BLaER1 (cell line): Measurements from ENCODE around the gene SLC25A1.

Experiments used
- H3K27ac ChIP-seq: shearing (Covaris generic); formaldehyde crosslinking; 2 replicates; pipeline ENCODE4 v1.8.1; 2022
- H3K27me3 ChIP-seq: shearing (Covaris generic); formaldehyde crosslinking; 2 replicates; pipeline ENCODE4 v1.8.1; 2022
- H3K36me3 ChIP-seq: shearing (Covaris generic); formaldehyde crosslinking; 2 replicates; pipeline ENCODE4 v1.8.1; 2022
- H3K4me1 ChIP-seq: shearing (Covaris generic); formaldehyde crosslinking; 2 replicates; pipeline ENCODE4 v1.8.1; 2022
- H3K4me2 ChIP-seq: shearing (Covaris generic); formaldehyde crosslinking; 2 replicates; pipeline ENCODE4 v1.8.1; 2022
- H3K4me3 ChIP-seq: shearing (Covaris generic); formaldehyde crosslinking; 2 replicates; pipeline ENCODE4 v1.8.1; 2022
- H3K9ac ChIP-seq: shearing (Covaris generic); formaldehyde crosslinking; 2 replicates; pipeline ENCODE4 v1.8.1; 2022
- H3K9me3 ChIP-seq: shearing (Covaris generic); formaldehyde crosslinking; 2 replicates; pipeline ENCODE4 v1.8.1; 2022
- H4K20me1 ChIP-seq: shearing (Covaris generic); formaldehyde crosslinking; 2 replicates; pipeline ENCODE4 v1.8.1; 2022
- Cebpa-rat ChIP-seq: shearing (Covaris generic); IDR thresholded peaks from 2 replicates; pipeline ENCODE4 v1.8.1; 2022

The SLC25A1 gene

DNA sequence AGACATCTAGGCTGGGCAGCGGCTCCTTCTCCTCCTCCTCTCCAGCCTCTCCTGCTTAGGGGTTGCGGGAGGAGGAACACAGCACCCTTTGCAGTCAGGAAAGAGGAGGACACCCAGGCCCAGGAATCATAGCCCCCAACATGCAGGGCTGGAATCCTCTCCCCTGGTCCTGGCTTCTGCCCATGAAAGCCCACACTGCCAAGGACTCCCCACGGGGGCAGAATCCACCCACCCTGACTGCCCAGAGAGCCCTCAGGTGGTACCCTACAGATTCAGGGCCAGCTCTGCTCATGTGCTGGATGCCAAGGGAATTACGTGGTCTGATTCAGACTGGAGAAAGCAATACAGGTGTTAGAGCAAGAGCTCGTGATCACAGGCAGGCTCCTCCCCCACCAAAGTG is 38.6 kb downstream of the SLC25A1 start:
- no peak for TF ChIP-seq Cebpa-rat
- Histone ChIP-seq H4K20me1 (peaks cover 58% of the 10 kb centered on the region), H3K4me2 (no peak overlapping the region), H3K27ac (no peak overlapping the region), H3K36me3 (peaks cover 80% of the 10 kb centered on the region), H3K27me3 (no peaks in the 10 kb centered on the region), H3K9me3 (no peaks in the 10 kb centered on the region), H3K9ac (no peak overlapping the region), H3K4me1 (peaks cover 13% of the 10 kb centered on the region), H3K4me3 (no peak overlapping the region)

DNA sequence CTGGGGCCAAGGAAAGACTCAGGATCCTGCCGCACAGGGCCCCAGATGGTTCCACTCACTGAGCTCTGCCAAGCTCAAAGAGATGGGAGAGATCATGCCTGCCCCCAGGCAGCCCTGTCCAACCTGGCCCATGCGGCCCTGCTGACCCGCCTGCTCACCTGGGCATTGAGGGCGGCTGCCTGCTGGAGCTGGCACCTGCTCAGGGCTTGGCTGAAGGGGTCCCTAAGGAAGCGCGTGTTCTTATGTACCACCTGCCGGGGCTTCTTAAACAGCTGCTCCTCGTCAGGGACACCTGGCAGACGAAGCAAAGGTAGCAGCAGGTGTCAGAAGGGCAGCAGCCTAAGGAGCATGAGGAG is 39.6 kb downstream of the SLC25A1 start:
- TF ChIP-seq Cebpa-rat = no peak
- Histone ChIP-seq H3K27ac (no peak overlapping the region), H3K4me2 (no peak overlapping the region), H3K4me3 (no peak overlapping the region), H4K20me1 (peaks cover 64% of the 10 kb centered on the region), H3K27me3 (no peaks in the 10 kb centered on the region), H3K9me3 (no peaks in the 10 kb centered on the region), H3K9ac (no peak overlapping the region), H3K4me1 (peaks cover 13% of the 10 kb centered on the region), H3K36me3 (peaks cover 90% of the 10 kb centered on the region)

DNA sequence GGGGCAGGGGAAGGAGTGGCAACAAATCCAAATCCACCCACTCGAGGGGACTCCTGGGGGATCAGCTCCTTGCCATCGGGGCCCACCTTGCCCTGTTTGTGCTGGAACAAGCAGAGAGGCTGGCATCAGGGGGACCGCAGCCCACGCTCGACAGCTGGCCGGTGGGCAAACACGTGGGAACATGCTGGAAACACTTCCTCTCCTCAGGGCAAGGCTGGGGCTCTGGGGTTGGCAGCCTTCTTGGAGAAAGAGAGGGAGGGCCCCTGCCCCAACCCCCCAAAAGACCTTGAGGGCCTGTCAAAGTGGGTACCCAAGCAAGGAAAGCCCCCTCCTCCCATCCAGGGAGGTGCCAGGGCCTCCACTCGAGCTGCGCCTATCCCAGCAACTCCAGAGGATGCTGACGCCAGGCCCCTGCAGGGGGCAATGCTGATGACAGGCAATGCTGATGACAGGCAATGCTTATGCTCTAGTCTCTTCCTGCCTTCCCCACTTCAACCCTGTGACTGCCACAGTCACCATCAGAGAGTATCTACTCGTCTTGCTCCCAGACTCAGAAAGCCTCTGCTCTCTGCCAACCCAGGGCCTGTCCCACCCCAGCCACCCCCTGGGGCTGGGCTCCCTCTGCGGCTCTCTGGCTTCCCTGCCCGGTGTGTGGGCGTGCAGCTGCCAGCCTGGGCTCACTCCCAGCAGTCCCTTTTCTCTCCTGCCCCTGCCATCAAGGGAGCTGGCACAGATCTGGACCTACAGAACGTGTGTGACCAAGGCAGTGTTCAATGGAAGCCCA is 40.1 kb downstream of the SLC25A1 start:
- H3K36me3 ChIP-seq = peaks cover 96% of the 10 kb centered on the region

DNA sequence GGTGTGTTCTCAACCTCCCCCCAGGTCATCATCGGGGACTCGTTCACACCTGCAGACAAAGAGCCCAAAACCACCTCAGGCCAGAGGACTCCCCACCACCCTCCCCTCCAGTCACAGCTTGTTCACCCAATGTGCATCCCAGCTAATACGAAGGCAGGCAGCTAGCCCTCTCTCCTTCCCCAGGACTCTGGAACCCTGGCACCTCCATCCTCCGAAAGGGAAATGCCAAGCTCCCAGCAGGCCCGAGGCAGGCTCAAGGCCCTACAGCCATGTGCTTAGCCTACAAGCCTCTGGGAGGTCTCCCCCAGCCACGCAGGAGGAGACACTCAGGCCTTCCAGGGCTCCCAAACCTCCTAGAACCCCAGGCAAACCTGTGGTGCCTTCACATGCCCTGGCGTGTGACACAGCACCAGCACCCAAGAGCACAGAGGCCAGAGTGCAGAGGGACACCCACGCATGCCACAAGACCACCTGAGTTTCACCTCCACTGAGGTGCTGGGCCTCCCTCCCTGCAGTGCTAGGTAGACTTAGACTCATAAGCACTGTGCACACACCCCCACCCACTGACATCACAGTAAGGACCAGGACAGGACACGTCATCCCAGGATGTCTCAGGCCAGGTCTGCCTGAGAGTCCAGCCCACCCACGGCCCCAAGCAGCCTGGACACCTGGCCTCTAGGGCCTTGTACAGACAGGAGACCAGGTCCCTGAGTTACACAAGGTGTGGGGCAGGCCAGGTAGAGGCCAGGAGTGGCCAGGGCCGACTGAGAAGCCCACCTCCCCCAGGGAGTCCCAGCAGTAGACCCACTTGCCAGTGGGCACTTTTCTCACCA is 40.9 kb downstream of the SLC25A1 start:
- no peak for TF ChIP-seq Cebpa-rat
- H3K36me3 ChIP-seq = peaks cover 99% of the 10 kb centered on the region

More for the DNA sequence above, 40.1 kb downstream of the SLC25A1 start:
- Histone ChIP-seq H3K27me3 (no peaks in the 10 kb centered on the region), H3K4me2 (no peak overlapping the region), H3K4me1 (peaks cover 8% of the 10 kb centered on the region), H4K20me1 (peaks cover 62% of the 10 kb centered on the region), H3K9ac (no peak overlapping the region), H3K9me3 (no peaks in the 10 kb centered on the region), H3K27ac (no peak overlapping the region), H3K4me3 (no peak overlapping the region)
- no peak for TF ChIP-seq Cebpa-rat

DNA sequence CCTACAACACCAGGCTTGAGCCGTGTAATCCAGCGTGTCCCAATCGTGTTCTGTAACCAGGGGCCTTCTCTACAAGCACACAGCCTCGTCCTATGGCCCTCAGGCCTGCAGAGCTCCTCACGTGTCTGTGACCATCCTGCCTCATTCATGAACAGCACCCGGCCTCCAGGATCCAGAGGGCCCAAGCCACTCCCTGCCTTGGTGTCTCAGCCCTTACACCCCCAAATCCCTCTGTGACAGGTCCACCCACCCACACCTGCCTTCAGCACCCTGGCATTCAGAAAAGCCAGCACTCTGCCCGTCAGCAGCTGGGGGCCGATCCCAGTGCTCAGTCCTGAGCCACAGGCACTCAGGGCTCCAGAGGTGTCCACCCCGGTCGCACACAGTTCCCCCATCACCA is 41.6 kb downstream of the SLC25A1 start:
- Histone ChIP-seq H3K4me2 (no peak overlapping the region), H3K4me3 (no peak overlapping the region), H3K4me1 (no peaks in the 10 kb centered on the region), H3K36me3 (peaks cover 99% of the 10 kb centered on the region), H3K27ac (no peak overlapping the region), H3K9ac (no peak overlapping the region), H4K20me1 (peaks cover 57% of the 10 kb centered on the region), H3K9me3 (no peaks in the 10 kb centered on the region), H3K27me3 (no peaks in the 10 kb centered on the region)
- TF ChIP-seq Cebpa-rat = no peak

More for the DNA sequence above, 40.9 kb downstream of the SLC25A1 start:
- Histone ChIP-seq H3K4me1 (no peaks in the 10 kb centered on the region), H3K4me2 (no peak overlapping the region), H3K4me3 (no peak overlapping the region), H4K20me1 (peaks cover 62% of the 10 kb centered on the region), H3K27me3 (no peaks in the 10 kb centered on the region), H3K27ac (no peak overlapping the region), H3K9ac (no peak overlapping the region), H3K9me3 (no peaks in the 10 kb centered on the region)

- TF ChIP-seq Cebpa-rat = no peak
- Histone ChIP-seq H3K9me3 (no peaks in the 10 kb centered on the region), H3K9ac (no peak overlapping the region), H3K4me3 (no peak overlapping the region), H3K4me1 (no peaks in the 10 kb centered on the region), H3K36me3 (peaks cover 93% of the 10 kb centered on the region), H3K4me2 (no peak overlapping the region), H3K27ac (no peak overlapping the region), H3K27me3 (no peaks in the 10 kb centered on the region), H4K20me1 (peaks cover 56% of the 10 kb centered on the region; the same call in 1 of the 2 replicates)
Observed at GRCh38 chr22:19134874-19135273, 43.7 kb downstream of the SLC25A1 start.

GRCh38 chr22:19134176-19134831 is 44.2 kb downstream of the SLC25A1 start:
- peaks cover 50% of the 10 kb centered on the region; the same call in 1 of the 2 replicates for H4K20me1 ChIP-seq

DNA sequence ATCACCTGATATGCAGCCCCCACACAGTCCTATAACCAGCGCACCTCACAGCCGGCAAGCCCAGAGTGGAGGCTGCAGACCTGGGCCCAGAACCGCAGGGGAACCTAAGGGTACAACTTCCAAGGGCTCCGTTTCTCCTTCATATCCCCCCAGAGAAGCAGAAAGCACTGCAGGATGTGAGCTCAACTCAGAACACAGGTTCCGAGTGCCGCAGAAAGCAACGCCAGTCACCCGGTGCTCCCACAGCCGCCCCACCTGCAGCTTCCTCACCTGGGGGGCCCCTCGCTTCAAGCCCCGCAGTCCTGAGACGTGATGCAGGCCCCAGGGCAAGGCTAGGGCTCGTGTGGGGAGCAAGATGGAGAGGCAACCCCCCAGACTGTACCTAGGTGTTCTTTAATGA is 45.0 kb downstream of the SLC25A1 start:
- peaks cover 43% of the 10 kb centered on the region; the same call in 1 of the 2 replicates for H4K20me1 ChIP-seq
- no peaks in the 10 kb centered on the region for H3K27me3 ChIP-seq
- H3K4me1 ChIP-seq = no peaks in the 10 kb centered on the region
- H3K4me2 ChIP-seq = no peak overlapping the region
- no peak for TF ChIP-seq Cebpa-rat
- H3K27ac ChIP-seq = no peak overlapping the region
- no peak overlapping the region for H3K9ac ChIP-seq
- peaks cover 80% of the 10 kb centered on the region for H3K36me3 ChIP-seq
- no peak overlapping the region for H3K4me3 ChIP-seq
- H3K9me3 ChIP-seq = no peaks in the 10 kb centered on the region

More at GRCh38 chr22:19134176-19134831, 44.2 kb downstream of the SLC25A1 start:
- Histone ChIP-seq H3K4me3 (no peak overlapping the region), H3K9ac (no peak overlapping the region), H3K4me1 (no peaks in the 10 kb centered on the region), H3K36me3 (peaks cover 87% of the 10 kb centered on the region), H3K27me3 (no peaks in the 10 kb centered on the region), H3K4me2 (no peak overlapping the region), H3K9me3 (no peaks in the 10 kb centered on the region), H3K27ac (no peak overlapping the region)
- no peak for TF ChIP-seq Cebpa-rat

DNA sequence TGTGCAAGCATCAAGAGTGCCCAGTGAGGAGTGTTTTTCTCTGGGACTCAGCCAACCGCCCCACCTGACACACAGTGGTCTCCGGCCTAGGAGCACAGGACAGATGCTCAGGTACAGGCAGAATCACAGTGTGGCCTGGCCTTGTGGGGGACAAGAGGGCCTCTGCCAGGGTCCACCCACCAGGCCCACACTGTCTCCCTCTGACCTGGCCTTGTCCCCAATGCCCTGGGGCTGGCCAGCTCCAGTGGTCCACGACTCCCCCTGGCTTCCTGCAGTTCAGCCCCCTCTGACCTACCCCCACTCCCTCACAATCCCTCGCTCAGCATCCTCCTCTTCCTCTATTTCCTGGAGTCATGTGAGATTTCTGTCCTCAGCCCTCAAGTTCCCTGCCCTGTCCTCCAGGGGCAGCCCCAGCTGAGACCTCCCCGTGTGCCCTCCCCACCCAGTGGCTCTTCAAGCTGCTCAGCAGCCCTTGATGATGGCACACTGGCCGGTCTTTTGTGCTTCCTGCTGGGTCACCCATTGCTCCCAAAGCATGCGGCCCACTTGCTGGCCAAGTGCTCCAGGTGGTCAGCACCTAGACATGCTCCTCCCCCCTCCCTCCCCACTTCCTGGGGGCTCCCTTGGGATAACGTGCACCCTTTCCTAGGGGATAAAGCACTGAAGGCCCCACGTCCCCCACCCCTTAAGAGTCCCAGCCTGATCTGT is 45.7 kb downstream of the SLC25A1 start:
- H4K20me1 ChIP-seq = peaks cover 41% of the 10 kb centered on the region; the same call in 1 of the 2 replicates
- no peaks in the 10 kb centered on the region for H3K9me3 ChIP-seq
- H3K36me3 ChIP-seq = peaks cover 73% of the 10 kb centered on the region
- no peaks in the 10 kb centered on the region for H3K27me3 ChIP-seq
- H3K27ac ChIP-seq = no peak overlapping the region
- no peaks in the 10 kb centered on the region for H3K4me1 ChIP-seq
- TF ChIP-seq Cebpa-rat = no peak
- H3K9ac ChIP-seq = no peak overlapping the region
- no peak overlapping the region for H3K4me2 ChIP-seq
- H3K4me3 ChIP-seq = no peak overlapping the region
